B cell (primary cell): ENCODE data around the gene MAPT. TPM values are rescaled to one million over a fixed set of nuclear protein-coding genes. Genes with fewer than 3 reads are reported as not detected.

Experiments
- ATAC-seq: fragments of 200-7000 bp; cut with Tn5 transposase; one replicate; pipeline ENCODE4 v1.10.0; 2021; ENCODE audit warnings: low read depth, mild to moderate bottlenecking, moderate number of reproducible peaks, moderate library complexity
- CTCF ChIA-PET: fragments of 350-600 bp; sonication (Branson Sonifier 250); formaldehyde crosslinking; loops from one replicate; lab custom pipeline; 2021; ENCODE audit warnings: antibody characterized with exemption, inconsistent platforms; lab: Charles Lee
- POLR2A ChIA-PET: fragments of 350-600 bp; sonication (Branson Sonifier 250); formaldehyde crosslinking; loops from one replicate; lab custom pipeline; 2021; ENCODE audit warnings: antibody characterized with exemption; lab: Charles Lee
- DNase-seq: peaks from one replicate; pipeline ENCODE4 v3.0.0; 2013
- H2AFZ ChIP-seq: 2 replicates; pipeline ENCODE4 v1.6.1; 2012; ENCODE audit warnings: mild to moderate bottlenecking, low read depth, low read length; ENCODE audit not compliant: insufficient read depth, poor library complexity, severe bottlenecking
- H3K27ac ChIP-seq, 2 donors: 1 replicate in 1 of 2; 2 replicates in 1 of 2; pipeline ENCODE4 v1.5.1; 2012 to 2013; ENCODE audit warnings: low read length in 2 of 2, mild to moderate bottlenecking in 2 of 2, moderate library complexity in 1 of 2
- H3K27me3 ChIP-seq, 4 experiments: fragments of 200-600 bp in 1 of 4; sonication (generic) in 1 of 4; replicated peaks in 1 of 4; 1 replicate in 2 of 4; 2 replicates in 2 of 4; pipeline versions ENCODE4 v1.6.1 to v1.7.0; 2013 to 2016; ENCODE audit warnings: low read length in 3 of 4, mild to moderate bottlenecking in 2 of 4, mixed read lengths in 1 of 4, moderate library complexity in 1 of 4; ENCODE audit not compliant: insufficient read depth in 4 of 4, control insufficient read depth in 3 of 4; ENCODE audit errors: control extremely low read depth in 1 of 4
- H3K36me3 ChIP-seq, 2 experiments: replicated peaks in 1 of 2; 1 replicate in 1 of 2; 2 replicates in 1 of 2; pipeline versions ENCODE4 v1.6.1 to v1.7.1; 2013; ENCODE audit warnings: low read length in 1 of 2; ENCODE audit not compliant: insufficient read depth in 2 of 2, control insufficient read depth in 1 of 2; ENCODE audit errors: control extremely low read depth in 1 of 2, extremely low read depth in 1 of 2
- H3K4me1 ChIP-seq, 2 donors: fragments of 200-600 bp in 1 of 2; sonication (generic) in 1 of 2; 1 replicate in 1 of 2; 2 replicates in 1 of 2; pipeline versions ENCODE4 v1.5.1 to v1.6.1; 2013 to 2017; ENCODE audit warnings: low read length in 2 of 2; ENCODE audit not compliant: control insufficient read depth in 2 of 2, insufficient read depth in 2 of 2
- H3K4me2 ChIP-seq: replicated peaks from 2 replicates; pipeline ENCODE3; 2012; ENCODE audit warnings: mild to moderate bottlenecking, low read depth, low read length; ENCODE audit not compliant: poor library complexity, severe bottlenecking
- H3K4me3 ChIP-seq, 5 experiments: fragments of 200-600 bp in 1 of 5; sonication (generic) in 1 of 5; 1 replicate in 3 of 5; 2 replicates in 2 of 5; pipeline versions ENCODE4 v1.5.1 to v1.7.0; 2011 to 2016; ENCODE audit warnings: low read length in 4 of 5, mild to moderate bottlenecking in 4 of 5, low read depth in 2 of 5, control low read depth in 1 of 5, moderate library complexity in 1 of 5; ENCODE audit not compliant: insufficient read depth in 1 of 5; ENCODE audit errors: control extremely low read depth in 1 of 5, extremely low read depth in 1 of 5
- H3K79me2 ChIP-seq: fragments of 200-600 bp; sonication (generic); one replicate; pipeline ENCODE4 v1.6.0; 2016; ENCODE audit warnings: low read length; ENCODE audit not compliant: control insufficient read depth, insufficient read depth
- H3K9ac ChIP-seq: fragments of 200-600 bp; sonication (generic); 2 replicates; pipeline ENCODE4 v1.6.1; 2017; ENCODE audit warnings: mild to moderate bottlenecking, low read length, moderate library complexity
- H3K9me3 ChIP-seq, 3 donors: one replicate each; pipeline versions ENCODE4 v1.6.1 to v1.7.1; 2013; ENCODE audit warnings: low read length in 2 of 3; ENCODE audit not compliant: control insufficient read depth in 2 of 3, insufficient read depth in 1 of 3; ENCODE audit errors: control extremely low read depth in 1 of 3
- H4K20me1 ChIP-seq: 2 replicates; pipeline ENCODE4 v1.6.0; 2012; ENCODE audit warnings: mild to moderate bottlenecking, low read length; ENCODE audit not compliant: insufficient read depth, control insufficient read depth, poor library complexity, severe bottlenecking
- H3K27ac Mint-ChIP-seq: one replicate; pipeline ENCODE4 v1.8.0; 2021; ENCODE audit warnings: mixed read lengths
- H3K27me3 Mint-ChIP-seq: one replicate; pipeline ENCODE4 v1.8.0; 2021; ENCODE audit warnings: mixed read lengths
- H3K4me1 Mint-ChIP-seq: one replicate; pipeline ENCODE4 v1.8.0; 2021; ENCODE audit warnings: mixed read lengths
- H3K4me3 Mint-ChIP-seq: one replicate; pipeline ENCODE4 v1.8.0; 2021; ENCODE audit warnings: mixed read lengths
- H3K9me3 Mint-ChIP-seq: one replicate; pipeline ENCODE4 v1.8.0; 2022; ENCODE audit warnings: mixed read lengths; ENCODE audit not compliant: insufficient read depth
- CTCF ChIP-seq: fragments of 200-600 bp; IDR thresholded peaks from one replicate; pipeline ENCODE4 v1.8.0; 2022; ENCODE audit warnings: antibody characterized with exemption, mild to moderate bottlenecking
- EZH2 ChIP-seq: IDR thresholded peaks from 2 replicates; pipeline ENCODE4 v1.6.1; 2012; ENCODE audit warnings: borderline replicate concordance, low read depth, mild to moderate bottlenecking, moderate library complexity, low read length; ENCODE audit not compliant: insufficient read depth, poor library complexity, severe bottlenecking
- WGBS: methylation state at CpG from one replicate; pipeline ENCODE4 v1.1.5; 2013; ENCODE audit warnings: missing lambda C conversion rate; ENCODE audit not compliant: insufficient coverage; 5-methylcytosine and 5-hydroxymethylcytosine counted together
- intact Hi-C: fragments of 100-400 bp; cut with micrococcal nuclease; formaldehyde crosslinking; loops from one replicate; pipeline ENCODE4 v1.10.0; 2022
- polyA plus RNA-seq: library from polyadenylated mRNA; depleted of rRNA; stranded (reverse); fragments of >200 nt; gene quantifications from 2 replicates; pipeline ENCODE4 v1.2.3, GENCODE V29; 2012
- total RNA-seq, 2 donors: library from RNA; stranded (reverse); fragments of 120-200 nt in 1 of 2; gene quantifications; 1 replicate in 1 of 2; 2 replicates in 1 of 2; pipeline versions ENCODE4 v1.2.3 to v1.2.4, GENCODE V29; 2013 to 2022

The MAPT gene
- total and polyA plus RNA-seq, 2 donors (not counting 1 experiment from before 2014, with no cell fraction given): 0.13 to 0.20 TPM

- ATAC-seq (no peak), DNase-seq (peak; percentile 25)
- peaks cover 12 to 46% of the 10 kb centered on the region in 2 experiments for H3K36me3 ChIP-seq
- no peak overlapping the region for H3K4me3 Mint-ChIP-seq
- H3K4me1 Mint-ChIP-seq: no peaks in the 10 kb centered on the region
- H3K4me1 ChIP-seq: no peaks in the 10 kb centered on the region
- ChIA-PET POLR2A (no interaction called here), CTCF (interaction anchor here (0.7 to 1.9 kb wide), 5 partner anchors 16 to 57 kb away, joined by 3 to 11 read pairs (median 4); no protein-coding TSS in a partner anchor)
- no peak overlapping the region for H3K4me3 ChIP-seq
- intact Hi-C loops: loop anchor here (1.0 kb wide), 1 partner anchor 59 kb away; no protein-coding TSS in a partner anchor
- H3K9me3 Mint-ChIP-seq: no peaks in the 10 kb centered on the region
- no peak overlapping the region for H3K9ac ChIP-seq
- H4K20me1 ChIP-seq: no peaks in the 10 kb centered on the region
- H3K9me3 ChIP-seq: no peaks in the 10 kb centered on the region
- 100% methylated on average over 4 of the region's 5 CpGs for WGBS
- no peak overlapping the region for H3K4me2 ChIP-seq
- H3K79me2 ChIP-seq: peaks cover 28% of the 10 kb centered on the region
- no peak for TF ChIP-seq EZH2
- TF ChIP-seq CTCF: peak; percentile 44
- no peaks in the 10 kb centered on the region for H3K27me3 Mint-ChIP-seq
- H3K27me3 ChIP-seq: no peaks in the 10 kb centered on the region
- H3K27ac ChIP-seq: no peak overlapping the region
- no peak overlapping the region for H2AFZ ChIP-seq
- H3K27ac Mint-ChIP-seq: no peak overlapping the region
Measured at GRCh38 chr17:46061435-46061834, 167.1 kb downstream of the MAPT start.

- Histone ChIP-seq H2AFZ (no peak overlapping the region), H3K4me3 (no peak overlapping the region), H3K79me2 (peaks cover 22% of the 10 kb centered on the region), H3K36me3 (peaks cover 18 to 52% of the 10 kb centered on the region in 2 experiments), H3K9ac (no peak overlapping the region), H3K27ac (no peak overlapping the region), H3K9me3 (no peaks in the 10 kb centered on the region), H3K27me3 (no peaks in the 10 kb centered on the region), H3K4me2 (no peak overlapping the region), H4K20me1 (peaks cover 4% of the 10 kb centered on the region), H3K4me1 (no peaks in the 10 kb centered on the region)
- intact Hi-C loops: no loop called here
- POLR2A ChIA-PET: interaction anchor here (0.6 kb wide), 1 partner anchor 83 kb away, joined by 5 read pairs; no protein-coding TSS in a partner anchor
- DNase-seq (no peak), ATAC-seq (no peak)
- H3K27me3 Mint-ChIP-seq: no peaks in the 10 kb centered on the region
- H3K4me1 Mint-ChIP-seq: no peaks in the 10 kb centered on the region
- CTCF ChIA-PET: interaction anchor here (0.7 to 1.9 kb wide), 6 partner anchors 8 to 148 kb away, joined by 3 to 11 read pairs (median 4); no protein-coding TSS in a partner anchor
- H3K4me3 Mint-ChIP-seq: no peak overlapping the region
- no peak for TF ChIP-seq EZH2
- no peak for TF ChIP-seq CTCF
- no peaks in the 10 kb centered on the region for H3K9me3 Mint-ChIP-seq
- 68% methylated on average over 2 of the region's 2 CpGs for WGBS
- no peak overlapping the region for H3K27ac Mint-ChIP-seq
Measured at GRCh38 chr17:46063241-46063640, 168.9 kb downstream of the MAPT start.
